CD8-positive, alpha-beta memory T cell (primary cell): ENCODE data around the gene HOXB1. TPM values are rescaled to one million over a fixed set of nuclear protein-coding genes. Genes with fewer than 3 reads are reported as not detected.
"Not testable (repeated sequence)": the region's sequence is repeated elsewhere in the genome, so short reads cannot be mapped to it uniquely, and the experiment has no call there.

ENCODE experiments used
- CTCF ChIA-PET: fragments of 350-600 bp; sonication (Branson Sonifier 250); formaldehyde crosslinking; loops from one replicate; lab custom pipeline; 2021; ENCODE audit warnings: antibody characterized with exemption; lab: Charles Lee
- POLR2A ChIA-PET: fragments of 350-600 bp; sonication (Branson Sonifier 250); formaldehyde crosslinking; loops from one replicate; lab custom pipeline; 2021; ENCODE audit warnings: antibody characterized with exemption; lab: Charles Lee
- DNase-seq, 5 donors: peaks; one replicate each; pipeline versions ENCODE4 v3.0.0 to v3.0.0-alpha.2; 2020 to 2022; ENCODE audit warnings: mixed read lengths in 1 of 5
- H3K27ac ChIP-seq: one replicate; pipeline ENCODE4 v1.7.0; 2013; ENCODE audit warnings: low read depth, mild to moderate bottlenecking, low read length, moderate library complexity
- H3K27me3 ChIP-seq: 2 replicates; pipeline ENCODE4 v1.7.0; 2013; ENCODE audit warnings: low read length, mild to moderate bottlenecking; ENCODE audit not compliant: insufficient read depth, poor library complexity, severe bottlenecking
- H3K36me3 ChIP-seq: 2 replicates; pipeline ENCODE4 v1.7.0; 2013; ENCODE audit warnings: mild to moderate bottlenecking, low read length, moderate library complexity; ENCODE audit not compliant: insufficient read depth
- H3K4me1 ChIP-seq: 2 replicates; pipeline ENCODE4 v1.7.0; 2013; ENCODE audit warnings: mild to moderate bottlenecking, low read length, moderate library complexity; ENCODE audit not compliant: insufficient read depth
- H3K4me3 ChIP-seq: 2 replicates; pipeline ENCODE4 v1.7.0; 2013; ENCODE audit warnings: mild to moderate bottlenecking, low read length
- H3K9me3 ChIP-seq: 2 replicates; pipeline ENCODE4 v1.7.0; 2013; ENCODE audit warnings: mild to moderate bottlenecking, low read length
- H3K27ac Mint-ChIP-seq, 8 donors: one replicate each; pipeline ENCODE4 v1.8.0; 2020 to 2021; ENCODE audit warnings: mixed read lengths in 8 of 8, mild to moderate bottlenecking in 6 of 8, inconsistent platforms in 3 of 8, moderate library complexity in 3 of 8
- H3K27me3 Mint-ChIP-seq, 2 donors: one replicate each; pipeline ENCODE4 v1.8.0; 2020 to 2021; ENCODE audit warnings: mixed read lengths in 2 of 2, mild to moderate bottlenecking in 1 of 2, moderate library complexity in 1 of 2
- H3K36me3 Mint-ChIP-seq, 3 donors: one replicate each; pipeline ENCODE4 v1.8.0; 2020 to 2021; ENCODE audit warnings: mixed read lengths in 3 of 3, inconsistent platforms in 1 of 3, mild to moderate bottlenecking in 1 of 3
- H3K4me1 Mint-ChIP-seq, 3 donors: one replicate each; pipeline ENCODE4 v1.8.0; 2020 to 2021; ENCODE audit warnings: mixed read lengths in 3 of 3, inconsistent platforms in 1 of 3, mild to moderate bottlenecking in 1 of 3
- H3K4me3 Mint-ChIP-seq, 7 donors: one replicate each; pipeline ENCODE4 v1.8.0; 2020 to 2021; ENCODE audit warnings: mixed read lengths in 7 of 7, mild to moderate bottlenecking in 6 of 7, moderate library complexity in 4 of 7, inconsistent platforms in 2 of 7
- H3K9me3 Mint-ChIP-seq, 5 donors: one replicate each; pipeline ENCODE4 v1.8.0; 2020 to 2022; ENCODE audit warnings: mixed read lengths in 5 of 5, mild to moderate bottlenecking in 3 of 5, moderate library complexity in 2 of 5, inconsistent platforms in 1 of 5
- polyA plus RNA-seq: library from polyadenylated mRNA; unstranded; fragments of 300-500 nt; fragmentation: Illumina TruSeq; gene quantifications from one replicate; pipeline ENCODE4 v1.2.3, GENCODE V29; 2021
- total RNA-seq, 2 experiments: library from RNA; stranded (reverse); gene quantifications; one replicate each; pipeline ENCODE4 v1.2.3, GENCODE V29; 2021

The HOXB1 gene
- total and polyA plus RNA-seq, 3 experiments from 2014 or later = not detected

GRCh38 chr17:48482301-48482700 is 48.5 kb downstream of the HOXB1 start:
- H3K4me1 ChIP-seq = peaks cover 15% of the 10 kb centered on the region
- H3K4me3 ChIP-seq, H3K9me3 ChIP-seq, DNase-seq, H3K27me3 Mint-ChIP-seq, H3K9me3 Mint-ChIP-seq, H3K27ac Mint-ChIP-seq, H3K27ac ChIP-seq, H3K27me3 ChIP-seq, H3K4me3 Mint-ChIP-seq, H3K36me3 Mint-ChIP-seq, H3K36me3 ChIP-seq: not testable (repeated sequence)
- H3K4me1 Mint-ChIP-seq = peaks cover 4 to 13% (median 6%) of the 10 kb centered on the region in 3 donors
- CTCF ChIA-PET = interaction anchor here (2.8 kb wide), 1 partner anchor 10 kb away, joined by 11 read pairs; no protein-coding TSS in a partner anchor
- POLR2A ChIA-PET = interaction anchor here (1.0 kb wide), 1 partner anchor 10 kb away, joined by 3 read pairs; no protein-coding TSS in a partner anchor

- Mint-ChIP-seq H3K4me3 (peak overlapping the region in 1 of 7 donors; percentile 28), H3K4me1 (peaks cover 4 to 13% (median 6%) of the 10 kb centered on the region in 3 donors), H3K27me3 (no peaks in the 10 kb centered on the region), H3K36me3 (no peaks in the 10 kb centered on the region), H3K9me3 (no peaks in the 10 kb centered on the region), H3K27ac (peak overlapping the region in 5 of 8 donors; percentile 25 to 81 (median 62))
- H3K36me3 ChIP-seq = no peaks in the 10 kb centered on the region
- no peaks in the 10 kb centered on the region for H3K9me3 ChIP-seq
- no peak overlapping the region for H3K27ac ChIP-seq
- H3K27me3 ChIP-seq = no peaks in the 10 kb centered on the region
- no peak for DNase-seq
- H3K4me3 ChIP-seq = no peak overlapping the region
- CTCF ChIA-PET = no interaction called here
- H3K4me1 ChIP-seq = peaks cover 15% of the 10 kb centered on the region
- POLR2A ChIA-PET = no interaction called here
These were observed 51.8 kb downstream of the HOXB1 start for GRCh38 chr17:48479014-48479402.

Other genes with a start within 250 kb of the HOXB1 start
- 10 to 100 TPM; 50.5 to 56.0 TPM for gene SKAP1, start 100.8 kb downstream of the HOXB1 start, total RNA-seq
- 264 TPM for gene SKAP1, start 100.8 kb downstream of the HOXB1 start, polyA plus RNA-seq
- 10 to 100 TPM; 16.7 to 18.3 TPM for gene HOXB2, start 14.1 kb upstream of the HOXB1 start, total RNA-seq
- gene HOXB2, start 14.1 kb upstream of the HOXB1 start, polyA plus RNA-seq = 12.8 TPM
- gene HOXB4, start 47.3 kb upstream of the HOXB1 start, total RNA-seq = 1 to 10 TPM; 3.4 to 3.7 TPM
- 0.33 TPM for gene HOXB4, start 47.3 kb upstream of the HOXB1 start, polyA plus RNA-seq
- gene HOXB3, start 59.2 kb upstream of the HOXB1 start, total RNA-seq = 1 to 10 TPM; 3.0 to 3.5 TPM
- 0.10 TPM for gene HOXB3, start 59.2 kb upstream of the HOXB1 start, polyA plus RNA-seq
- not detected for gene HOXB5, start 62.8 kb upstream of the HOXB1 start, total RNA-seq
- not detected for gene HOXB5, start 62.8 kb upstream of the HOXB1 start, polyA plus RNA-seq
- under 1 TPM; 0.22 to 0.37 TPM for gene HOXB6, start 74.0 kb upstream of the HOXB1 start, total RNA-seq
- gene HOXB6, start 74.0 kb upstream of the HOXB1 start, polyA plus RNA-seq = not detected
- gene HOXB7, start 80.0 kb upstream of the HOXB1 start, total RNA-seq = under 1 TPM; 0.89 to 0.96 TPM
- 0.87 TPM for gene HOXB7, start 80.0 kb upstream of the HOXB1 start, polyA plus RNA-seq
- gene HOXB8, start 84.3 kb upstream of the HOXB1 start, total RNA-seq = not detected
- gene HOXB8, start 84.3 kb upstream of the HOXB1 start, polyA plus RNA-seq = not detected
- 1 to 10 TPM; 2.0 to 2.6 TPM for gene HOXB9, start 95.3 kb upstream of the HOXB1 start, total RNA-seq
- gene HOXB9, start 95.3 kb upstream of the HOXB1 start, polyA plus RNA-seq = not detected
- not detected for gene PRAC1, start 191.5 kb upstream of the HOXB1 start, total RNA-seq
- gene PRAC1, start 191.5 kb upstream of the HOXB1 start, polyA plus RNA-seq = not detected
- not detected for gene PRAC2, start 192.2 kb upstream of the HOXB1 start, total RNA-seq
- not detected for gene PRAC2, start 192.2 kb upstream of the HOXB1 start, polyA plus RNA-seq
- not detected for gene HOXB13, start 197.7 kb upstream of the HOXB1 start, total RNA-seq
- gene HOXB13, start 197.7 kb upstream of the HOXB1 start, polyA plus RNA-seq = not detected